Suppressor macrophage treated with lipopolysaccharide for 1 hour (primary cell): ENCODE data around the gene UBE2L3.
"Not testable (repeated sequence)": the region's sequence is repeated elsewhere in the genome, so short reads cannot be mapped to it uniquely, and the experiment has no call there.

Source experiments
- DNase-seq, 3 donors: peaks; one replicate each; pipeline ENCODE4 v3.0.0-alpha.2; 2020 to 2022

The UBE2L3 gene

DNA sequence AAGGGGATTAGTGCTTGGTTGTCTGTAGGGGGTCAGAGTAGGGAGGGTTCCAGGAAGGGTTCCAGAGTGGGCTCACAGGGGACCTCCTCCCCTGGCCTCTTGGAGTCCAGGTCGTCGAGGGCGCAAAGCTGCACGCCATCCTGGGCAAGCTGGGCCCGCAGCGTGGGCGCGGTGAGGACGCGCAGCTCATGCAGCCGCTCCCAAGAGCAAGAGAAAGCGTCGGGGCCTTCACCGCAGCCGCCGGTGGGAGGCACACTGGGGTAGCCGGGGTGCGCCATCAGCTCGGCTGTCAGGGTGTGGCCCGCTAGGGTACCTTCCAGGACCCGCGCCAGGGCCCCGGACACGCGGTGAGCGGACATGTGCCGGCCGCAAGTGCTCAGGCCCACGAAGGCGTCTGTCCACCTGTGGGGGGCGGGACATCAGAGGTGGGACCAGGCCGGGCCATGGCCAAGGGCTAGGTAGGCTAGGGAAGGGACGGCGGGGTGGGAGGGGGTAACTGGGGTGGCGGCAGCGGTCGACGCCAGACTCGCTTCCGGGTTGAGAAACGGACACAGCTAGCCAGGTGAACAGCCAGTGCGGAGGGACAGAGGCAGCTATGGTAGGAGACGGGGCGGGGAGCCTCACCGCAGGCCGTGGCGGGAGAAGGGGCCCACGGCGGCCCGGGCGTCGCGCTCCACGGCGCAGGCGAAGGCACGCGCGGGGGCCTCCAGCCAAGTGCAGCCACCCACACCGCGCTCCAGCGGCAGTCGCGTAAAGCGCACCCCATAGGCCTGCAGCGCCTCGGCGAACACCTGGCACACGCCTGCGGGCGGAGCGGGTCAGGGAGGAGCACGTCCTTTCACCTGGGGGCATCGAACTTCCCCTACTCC lies 61.1 kb downstream of the UBE2L3 start:
- DNase-seq, result no peak

DNA sequence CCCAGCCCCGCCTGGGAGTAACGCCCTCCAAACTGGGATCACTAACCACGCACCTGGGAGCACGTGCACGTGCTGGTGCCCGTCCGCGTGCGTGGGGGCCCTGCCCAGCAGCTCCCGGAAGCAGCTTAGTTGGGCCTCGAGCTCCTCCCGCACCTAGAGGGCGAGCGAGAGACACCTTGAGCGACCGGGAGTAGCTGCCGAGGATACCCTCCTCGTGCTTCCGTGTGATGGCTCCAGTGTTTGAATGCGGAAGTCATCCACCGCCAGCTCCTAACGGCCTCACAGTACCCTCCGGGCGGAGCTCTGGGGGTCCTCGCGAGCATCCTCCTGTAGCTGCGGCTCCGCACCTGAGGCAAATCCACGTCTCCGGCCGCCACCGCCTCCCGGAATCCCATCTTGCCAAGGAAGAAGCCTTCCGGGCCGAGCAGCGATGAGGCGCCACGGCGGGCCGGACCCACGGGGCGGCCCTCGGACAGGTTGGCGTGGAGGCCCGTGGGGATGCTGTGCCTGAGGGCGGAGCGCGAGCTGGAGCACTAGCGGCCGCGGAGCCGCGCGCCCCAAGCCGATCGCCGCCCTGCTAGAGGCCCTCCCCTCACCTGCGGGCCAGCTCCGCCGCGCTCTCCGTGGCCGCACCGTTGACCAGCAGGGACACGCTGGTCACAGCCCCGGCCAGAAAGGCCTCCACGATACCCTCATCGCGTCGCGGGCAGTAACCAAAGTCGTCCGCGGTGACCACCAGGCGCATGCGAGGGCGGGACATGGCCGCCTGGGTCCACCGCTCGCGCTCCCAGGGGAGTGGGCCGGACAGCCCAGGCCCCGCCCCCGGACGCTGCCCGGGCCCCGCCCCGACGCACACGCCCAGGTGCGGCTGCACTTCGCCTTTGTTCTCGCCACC lies 62.0 kb downstream of the UBE2L3 start, which contains the start of gene YDJC:
Gene YDJC, minus strand, starts transcription at position 768 of the 895 bp plus-strand sequence. Its CDS starts 8 bp downstream, at position 760.
- peak; percentile 94 to 98 (median 98) for DNase-seq

DNA sequence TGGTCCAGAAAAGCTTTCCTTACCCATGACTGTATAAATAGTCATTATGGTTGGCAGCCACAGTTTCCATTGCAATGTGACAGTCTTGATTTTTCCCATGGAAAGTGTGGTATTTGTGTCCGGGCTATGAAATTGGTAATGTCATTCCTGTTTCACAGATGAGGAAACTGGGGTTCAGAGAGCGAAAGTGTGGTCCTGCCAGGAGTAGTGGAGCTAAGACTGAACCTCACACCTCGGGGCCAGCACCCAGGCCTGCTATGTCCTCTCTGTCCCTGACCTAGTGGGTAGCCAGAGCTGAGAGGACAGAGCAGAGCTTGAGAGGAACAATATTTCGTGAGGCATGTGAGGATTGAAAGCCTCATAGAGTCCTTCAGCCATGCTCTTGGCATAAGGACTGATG lies 63.5 kb downstream of the UBE2L3 start:
- DNase-seq, result no peak

DNA sequence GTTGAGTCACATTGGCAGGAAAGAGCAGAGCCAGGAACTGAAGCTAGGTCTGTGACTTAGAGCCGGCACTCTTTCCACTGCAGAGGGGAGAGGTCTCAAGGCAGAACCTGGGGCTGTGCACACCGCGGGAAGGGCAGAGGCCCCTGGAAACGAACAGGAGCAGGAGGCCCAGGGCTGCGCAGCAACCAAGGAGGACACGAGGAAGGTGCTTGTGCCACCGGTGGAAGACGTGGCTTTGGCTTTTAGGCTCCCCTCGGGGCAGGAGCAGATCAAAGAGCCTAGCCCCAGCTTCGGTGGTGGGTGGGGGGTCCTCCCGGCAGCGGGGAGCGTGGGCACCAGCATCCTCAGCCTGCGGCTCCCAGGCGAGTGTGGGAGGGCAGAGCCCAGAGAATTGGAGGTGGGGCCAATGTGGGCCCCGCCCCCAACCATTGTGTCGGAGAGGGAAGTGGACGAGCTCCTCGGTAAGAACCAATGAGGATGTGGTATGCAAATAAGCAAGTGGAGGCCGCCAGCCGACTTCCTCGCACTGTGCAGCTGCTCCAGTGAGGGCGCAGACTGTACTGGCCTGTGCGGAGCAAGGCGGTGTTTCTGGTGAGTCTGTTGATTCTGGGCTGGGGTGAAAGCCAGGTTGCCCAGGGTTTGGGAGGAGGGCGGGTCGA lies 64.9 kb downstream of the UBE2L3 start, which contains the start of gene CCDC116:
Gene CCDC116, plus strand, starts transcription at position 524 of the 659 bp plus-strand sequence. CDS start 422 bp downstream, outside the sequence.
- peak; percentile 68 to 80 (median 72) for DNase-seq

DNA sequence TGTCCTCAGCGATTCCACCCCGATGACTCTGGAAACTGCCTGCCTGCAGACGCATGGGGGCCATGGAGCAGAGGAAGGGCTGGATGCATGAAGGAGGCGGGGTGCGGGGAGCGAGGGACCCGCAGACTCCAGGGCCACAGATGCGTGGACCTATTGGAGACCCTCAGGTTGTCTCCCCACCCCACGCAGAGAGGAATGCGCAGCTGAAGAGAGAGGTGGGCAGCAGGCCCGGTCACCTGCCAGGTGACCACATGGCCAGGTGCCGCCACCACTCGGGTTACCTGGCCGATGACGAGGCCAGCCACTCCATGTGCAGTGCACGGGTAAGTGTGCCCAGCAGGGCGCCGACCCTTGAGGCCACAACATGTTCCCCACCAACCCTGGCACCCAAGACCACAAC lies 65.4 kb downstream of the UBE2L3 start:
- no peak for DNase-seq

DNA sequence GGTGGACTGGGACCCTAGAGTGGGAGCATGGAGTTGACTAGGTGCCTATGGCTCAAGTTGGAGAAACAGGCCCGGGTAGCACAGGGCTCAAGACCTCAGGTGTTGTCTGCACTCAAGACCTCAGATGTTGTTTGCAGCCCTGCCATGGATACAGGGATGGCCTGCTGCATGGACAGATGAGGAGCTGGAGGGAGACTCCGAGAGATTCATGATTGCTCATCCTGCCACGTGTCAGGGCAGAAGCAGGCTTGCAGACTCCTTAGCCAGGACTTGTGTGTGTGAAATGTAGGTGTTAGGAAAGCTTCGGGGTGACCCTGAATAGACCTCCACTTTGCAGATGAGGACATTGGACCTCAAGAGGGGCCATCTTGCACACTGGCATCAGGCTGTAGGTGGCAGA lies 66.0 kb downstream of the UBE2L3 start:
- no peak for DNase-seq

DNA sequence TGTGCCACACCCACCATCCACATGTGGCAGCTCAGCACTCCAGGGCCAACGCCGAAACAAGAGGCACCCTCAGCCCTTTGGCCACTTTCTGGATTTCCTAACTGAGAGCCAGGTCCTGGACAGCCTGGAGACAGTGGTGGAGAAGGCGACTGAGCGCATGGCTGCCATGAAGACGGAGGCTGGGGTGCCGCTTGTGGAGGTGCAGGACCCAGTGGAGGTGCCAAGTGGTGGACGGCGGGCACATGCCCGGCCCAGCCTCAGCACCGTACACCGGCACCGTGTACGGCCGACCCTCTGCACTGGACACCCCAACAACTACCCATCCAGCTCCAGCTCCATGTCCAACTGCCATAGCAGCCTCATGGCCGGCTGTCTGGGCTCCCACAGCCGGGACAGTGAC lies 66.6 kb downstream of the UBE2L3 start:
- DNase-seq, result no peak

DNA sequence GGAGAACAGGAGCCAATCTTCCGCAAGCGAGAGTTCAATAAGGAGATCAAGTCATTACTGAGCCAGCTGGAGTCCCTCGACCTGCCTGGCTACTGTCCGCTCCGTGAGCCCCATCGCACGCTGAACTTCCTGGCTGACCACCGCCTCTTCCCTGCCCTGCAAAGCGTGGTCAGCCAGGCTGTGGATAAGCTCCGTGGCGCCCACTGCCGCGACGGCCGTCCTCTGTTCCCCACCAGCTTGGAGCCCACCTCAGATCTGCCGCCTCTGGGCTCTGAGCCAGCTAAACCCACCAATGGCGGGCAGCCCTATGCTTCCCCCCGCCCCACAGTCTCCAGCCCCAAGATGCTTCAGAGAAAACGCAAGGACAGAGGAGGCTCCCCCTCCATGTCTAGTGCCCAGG lies 67.3 kb downstream of the UBE2L3 start:
- no peak for DNase-seq

DNA sequence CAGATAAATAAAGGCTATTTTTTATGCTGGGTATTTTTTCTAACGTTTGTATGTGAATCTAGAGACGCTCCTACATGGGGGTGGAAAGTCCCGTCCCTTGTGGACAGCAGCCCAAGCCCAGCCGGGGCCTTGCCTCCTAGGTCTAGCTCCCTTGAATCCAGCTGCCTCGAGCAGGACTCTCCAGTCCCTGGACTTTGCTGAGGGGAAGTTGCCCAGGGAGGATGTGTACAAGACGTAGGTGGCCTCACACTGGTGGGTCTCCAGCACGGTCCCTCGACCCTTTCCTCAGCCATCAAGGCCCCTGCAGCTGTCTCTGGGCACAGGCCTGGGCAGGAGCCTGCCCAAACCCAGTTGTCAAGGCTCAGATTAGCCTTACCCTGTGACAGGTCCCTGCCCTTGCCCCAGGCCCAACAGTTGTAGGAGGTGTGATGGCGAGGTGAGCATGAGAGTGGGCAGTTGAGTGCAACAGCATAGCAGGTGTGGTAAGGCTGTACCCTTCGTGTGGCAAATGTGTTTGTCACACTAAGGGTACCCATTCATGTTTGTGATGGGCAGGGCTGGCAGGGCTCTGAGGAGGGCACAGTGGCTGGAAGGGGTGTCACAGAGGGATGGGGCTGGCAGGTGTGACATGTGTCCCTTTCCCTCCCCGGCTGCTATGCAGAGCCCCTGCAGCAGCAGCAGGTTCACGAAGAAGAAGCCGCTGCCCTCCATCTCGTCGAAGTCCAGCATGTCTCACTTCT lies 68.4 kb downstream of the UBE2L3 start:
- DNase-seq, result no peak

DNA sequence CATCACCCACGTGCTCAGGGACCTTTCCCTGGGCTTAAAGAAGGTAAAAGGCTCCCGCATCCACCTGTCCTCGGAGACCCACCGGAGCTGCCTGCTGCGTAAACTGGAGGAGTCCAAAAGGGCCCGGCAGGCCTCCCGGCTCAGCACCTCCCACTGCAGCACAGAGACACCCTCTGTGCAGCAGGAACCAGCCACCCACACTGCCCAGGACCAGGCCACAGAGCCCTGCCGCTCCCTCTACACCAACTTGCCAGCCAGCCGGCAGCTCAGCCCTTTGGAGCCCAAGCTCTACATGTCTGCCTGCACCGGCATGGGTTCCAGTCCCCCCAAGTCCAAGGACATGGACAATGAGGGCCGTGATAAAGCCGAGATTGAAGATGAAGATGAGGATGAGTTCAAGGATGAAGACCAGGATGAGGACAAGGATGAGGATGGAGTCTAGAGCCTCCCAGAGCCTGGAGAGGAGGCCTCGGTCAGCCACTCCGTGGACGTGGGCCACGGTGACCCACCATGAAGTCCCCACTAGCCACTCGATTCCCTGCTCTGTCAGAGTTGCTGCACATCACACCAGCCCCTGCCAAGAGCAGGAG lies 69.2 kb downstream of the UBE2L3 start:
- no peak for DNase-seq

DNA sequence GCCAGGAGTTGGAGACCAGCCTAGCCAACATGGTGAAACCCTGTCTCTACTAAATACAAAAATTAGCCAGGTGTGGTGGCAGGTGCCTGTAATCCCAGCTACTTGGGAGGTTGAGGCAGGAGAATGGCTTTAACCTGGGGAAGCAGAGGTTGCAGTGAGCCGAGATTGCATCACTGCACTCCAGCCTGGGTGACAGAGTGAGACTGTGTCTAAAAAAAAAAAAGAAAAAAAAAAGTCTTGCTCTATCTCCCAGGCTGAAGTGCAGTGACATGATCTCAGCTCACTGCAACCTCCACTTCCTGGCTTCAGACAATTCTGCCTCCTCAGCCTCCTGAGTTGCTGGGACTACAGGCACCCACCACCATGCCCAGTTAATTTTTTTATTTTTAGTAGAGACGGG lies 69.9 kb downstream of the UBE2L3 start:
- not testable (repeated sequence) for DNase-seq

DNA sequence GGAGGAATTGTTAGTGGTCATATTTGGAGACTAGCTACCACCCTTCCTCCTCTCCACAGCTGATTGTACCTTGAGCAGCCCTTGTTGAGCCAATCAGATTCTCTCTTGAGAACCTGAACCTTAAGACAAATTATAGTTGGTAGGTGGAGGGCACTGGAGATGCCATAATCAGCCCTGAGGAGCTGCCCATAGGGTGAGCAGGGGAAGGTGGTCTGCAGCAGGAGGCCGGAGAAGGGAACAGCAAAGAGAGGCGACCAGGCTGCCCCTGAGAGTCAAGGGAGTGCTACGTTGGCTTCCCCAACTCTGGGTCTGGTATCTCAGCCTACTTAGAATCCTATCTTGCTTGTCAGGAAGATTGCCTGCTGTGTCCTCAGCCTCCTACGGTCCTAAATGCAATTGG lies 71.8 kb downstream of the UBE2L3 start:
- DNase-seq, result no peak

DNA sequence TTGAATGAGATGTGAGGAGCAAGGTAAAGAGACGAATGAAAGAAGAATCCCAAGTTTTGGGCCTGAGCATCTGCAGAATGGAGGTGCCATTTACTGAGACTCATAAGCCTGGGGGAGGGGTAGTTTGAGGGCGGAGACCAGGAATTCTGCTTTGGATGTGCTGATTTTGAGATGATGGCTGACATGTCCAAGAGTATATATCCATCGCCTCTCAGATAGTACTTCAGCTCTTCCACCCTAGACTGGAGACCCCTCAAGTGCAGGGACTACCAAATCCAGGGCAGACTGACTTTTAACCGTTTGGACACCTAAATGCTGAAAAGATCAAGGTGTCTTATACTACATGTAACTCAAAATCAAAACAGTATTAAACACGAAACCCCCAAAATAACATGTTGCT lies 73.3 kb downstream of the UBE2L3 start:
- no peak for DNase-seq

DNA sequence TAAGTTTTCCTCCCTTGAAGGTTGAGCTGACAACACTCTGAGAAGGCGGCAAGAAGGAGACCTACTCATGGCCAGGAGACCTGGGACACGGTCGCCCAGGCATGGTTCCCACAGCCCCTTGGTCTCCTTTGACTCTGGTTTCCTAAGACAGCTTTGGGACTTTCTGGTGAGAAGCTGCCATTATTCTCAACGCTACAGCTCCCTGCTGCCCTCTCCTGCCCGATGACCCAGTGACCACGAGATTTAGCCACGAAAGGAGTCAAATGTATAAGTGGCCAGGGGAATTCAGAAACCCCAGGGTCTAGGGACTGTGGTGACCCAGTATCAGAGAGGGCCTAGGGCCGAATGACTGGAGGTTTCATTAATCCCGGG lies 73.9 kb downstream of the UBE2L3 start:
- peak; percentile 86 for DNase-seq

DNA sequence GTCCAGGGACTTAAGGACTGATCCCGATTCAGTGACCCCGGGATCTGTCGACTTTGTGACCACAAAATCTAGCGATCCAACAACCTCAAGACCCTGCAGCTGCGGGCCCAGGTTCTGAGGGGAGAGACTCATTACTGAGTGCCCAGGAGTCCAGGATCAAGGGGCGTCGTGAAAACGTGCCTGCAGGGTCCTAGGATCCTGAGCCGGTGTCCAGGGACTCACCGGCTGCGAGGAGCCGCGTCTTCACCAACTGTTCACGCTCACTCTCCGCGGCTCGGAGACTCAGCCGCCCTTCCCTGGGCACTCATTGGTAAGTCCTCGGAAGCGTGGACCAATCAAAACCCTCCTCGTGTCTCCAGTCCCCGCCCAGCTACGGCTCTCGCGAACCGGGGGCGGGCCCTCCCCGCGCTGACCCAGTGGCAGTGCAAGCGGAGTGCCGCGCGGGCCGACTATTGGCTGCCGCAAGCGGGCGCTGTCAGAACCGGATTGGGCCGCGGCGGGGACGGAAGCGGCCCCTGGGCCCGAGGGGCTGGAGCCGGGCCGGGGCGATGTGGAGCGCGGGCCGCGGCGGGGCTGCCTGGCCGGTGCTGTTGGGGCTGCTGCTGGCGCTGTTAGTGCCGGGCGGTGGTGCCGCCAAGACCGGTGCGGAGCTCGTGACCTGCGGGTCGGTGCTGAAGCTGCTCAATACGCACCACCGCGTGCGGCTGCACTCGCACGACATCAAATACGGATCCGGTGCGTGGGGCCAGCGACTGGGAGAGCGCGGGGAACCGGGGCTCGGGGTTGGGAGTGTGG lies 74.5 kb downstream of the UBE2L3 start, which contains the start of gene SDF2L1:
Gene SDF2L1, plus strand, starts transcription at position 514 of the 795 bp plus-strand sequence. Its CDS starts 35 bp downstream, at position 549.
- DNase-seq, result peak; percentile 99 to 100 (median 99)

DNA sequence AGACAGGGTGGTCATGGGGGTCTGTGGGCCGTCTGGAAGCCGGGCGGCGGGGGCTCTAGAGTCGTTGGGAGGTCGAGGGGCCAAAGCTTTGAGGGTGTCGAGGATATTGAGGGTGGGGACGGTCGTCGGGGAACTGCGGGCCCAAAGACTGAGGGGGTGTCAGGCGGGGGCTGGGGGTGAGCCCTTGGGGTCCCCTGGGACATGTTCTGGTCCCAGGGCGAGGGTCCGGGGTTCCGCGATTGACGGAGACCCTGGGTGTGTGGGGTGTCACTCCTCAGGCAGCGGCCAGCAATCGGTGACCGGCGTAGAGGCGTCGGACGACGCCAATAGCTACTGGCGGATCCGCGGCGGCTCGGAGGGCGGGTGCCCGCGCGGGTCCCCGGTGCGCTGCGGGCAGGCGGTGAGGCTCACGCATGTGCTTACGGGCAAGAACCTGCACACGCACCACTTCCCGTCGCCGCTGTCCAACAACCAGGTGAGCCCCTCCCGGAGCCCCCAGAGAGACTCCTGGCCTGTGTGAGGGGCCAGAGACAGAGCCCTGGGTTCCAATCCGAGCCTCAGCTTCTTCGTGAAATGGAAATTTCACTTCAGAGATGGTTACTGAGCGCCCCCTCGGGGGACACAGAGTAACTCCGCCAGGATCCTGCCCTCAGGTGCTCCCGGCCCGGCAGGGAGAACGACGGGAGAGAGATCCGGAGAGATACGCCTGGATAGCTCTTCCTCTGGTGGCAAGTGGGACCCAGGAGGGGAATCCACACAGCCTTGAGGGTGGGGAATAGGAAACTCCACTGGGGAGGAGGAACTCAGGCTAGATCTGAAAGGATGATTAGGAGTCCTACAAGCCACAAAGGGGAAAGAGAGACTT lies 75.3 kb downstream of the UBE2L3 start:
- peak; percentile 77 to 81 (median 78) for DNase-seq

DNA sequence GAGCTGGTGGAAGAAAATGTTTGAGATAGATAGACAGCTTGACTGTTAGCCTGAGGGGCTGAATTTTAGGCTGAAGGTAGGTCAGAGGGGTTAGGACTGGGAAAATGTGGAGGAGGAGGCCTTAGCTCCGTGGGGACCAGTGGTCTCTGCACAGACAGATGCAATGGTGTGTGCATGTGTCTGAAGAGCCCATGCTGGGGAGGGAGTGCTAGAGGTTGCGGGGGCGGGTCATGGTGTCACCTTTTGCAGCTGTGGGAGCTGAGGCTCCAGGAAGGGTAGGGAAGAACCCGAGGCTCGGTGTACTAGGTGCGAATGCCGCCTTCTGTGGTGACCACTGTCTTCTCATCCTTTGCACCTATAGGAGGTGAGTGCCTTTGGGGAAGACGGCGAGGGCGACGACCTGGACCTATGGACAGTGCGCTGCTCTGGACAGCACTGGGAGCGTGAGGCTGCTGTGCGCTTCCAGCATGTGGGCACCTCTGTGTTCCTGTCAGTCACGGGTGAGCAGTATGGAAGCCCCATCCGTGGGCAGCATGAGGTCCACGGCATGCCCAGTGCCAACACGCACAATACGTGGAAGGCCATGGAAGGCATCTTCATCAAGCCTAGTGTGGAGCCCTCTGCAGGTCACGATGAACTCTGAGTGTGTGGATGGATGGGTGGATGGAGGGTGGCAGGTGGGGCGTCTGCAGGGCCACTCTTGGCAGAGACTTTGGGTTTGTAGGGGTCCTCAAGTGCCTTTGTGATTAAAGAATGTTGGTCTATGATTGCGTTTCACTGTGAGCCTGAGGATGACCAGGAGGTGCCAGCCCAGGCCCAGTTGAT lies 76.2 kb downstream of the UBE2L3 start:
- DNase-seq, result no peak

DNA sequence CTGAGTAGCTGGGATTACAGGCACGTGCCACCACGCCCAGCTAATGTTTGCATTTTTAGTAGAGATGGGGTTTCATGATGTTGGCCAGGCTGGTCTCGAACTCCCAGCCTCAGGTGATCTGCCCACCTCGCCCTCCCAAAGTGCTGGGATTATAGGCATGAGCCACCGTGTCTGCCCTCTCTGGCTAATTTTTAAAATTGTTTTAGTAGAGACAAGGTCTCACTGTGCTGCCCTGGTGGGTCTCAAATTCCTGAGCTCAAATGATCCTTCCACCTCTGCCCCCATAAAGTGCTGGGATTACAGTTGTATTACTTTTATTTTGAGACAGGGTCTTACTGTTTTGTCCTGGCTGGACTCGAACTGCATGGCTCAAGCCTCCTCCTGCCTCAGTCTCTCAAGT lies 78.0 kb downstream of the UBE2L3 start:
- not testable (repeated sequence) for DNase-seq
